ENCODE measurements around the gene NAP1L1.

Gene NAP1L1

GRCh38 chr12:76040461-76040860 is 44.0 kb downstream of the NAP1L1 start:
- no peak for DNase-seq (ENCODE audit: low read depth)

- DNase-seq (ENCODE audit: low read depth), result no peak
Observed at GRCh38 chr12:76038176-76038575, 46.3 kb downstream of the NAP1L1 start.

- DNase-seq (ENCODE audit: low read depth), result peak; percentile 39
Observed at GRCh38 chr12:76037130-76038103, 47.1 kb downstream of the NAP1L1 start.

GRCh38 chr12:76035045-76035444 is 49.4 kb downstream of the NAP1L1 start:
- DNase-seq (ENCODE audit: low read depth), result no peak

- no peak for DNase-seq (ENCODE audit: low read depth)
Observed at GRCh38 chr12:76033081-76034011, 51.1 kb downstream of the NAP1L1 start.

GRCh38 chr12:76032043-76032981 is 52.2 kb downstream of the NAP1L1 start:
- DNase-seq (ENCODE audit: low read depth), result no peak

GRCh38 chr12:76031414-76032042 is 53.0 kb downstream of the NAP1L1 start, which contains the start of gene PHLDA1:
Gene PHLDA1 (minus strand): TSS chr12:76031776.
- peak; percentile 77 for DNase-seq (ENCODE audit: low read depth)

- DNase-seq (ENCODE audit: low read depth), result no peak
Observed at GRCh38 chr12:76031081-76031413, 53.4 kb downstream of the NAP1L1 start.

GRCh38 chr12:76030341-76031080 is 54.0 kb downstream of the NAP1L1 start:
- DNase-seq (ENCODE audit: low read depth), result no peak

GRCh38 chr12:76029982-76030340 is 54.5 kb downstream of the NAP1L1 start:
- no peak for DNase-seq (ENCODE audit: low read depth)

GRCh38 chr12:76028571-76029277 is 55.8 kb downstream of the NAP1L1 start:
- no peak for DNase-seq (ENCODE audit: low read depth)

GRCh38 chr12:76026643-76027063 is 57.8 kb downstream of the NAP1L1 start:
- DNase-seq (ENCODE audit: low read depth), result no peak

- DNase-seq (ENCODE audit: low read depth), result no peak
Observed at GRCh38 chr12:76025601-76026575, 58.6 kb downstream of the NAP1L1 start.

- DNase-seq (ENCODE audit: low read depth), result peak; percentile 71
Observed at GRCh38 chr12:76024942-76025600, 59.4 kb downstream of the NAP1L1 start.

GRCh38 chr12:76024102-76024781 is 60.2 kb downstream of the NAP1L1 start:
- DNase-seq (ENCODE audit: low read depth), result no peak

GRCh38 chr12:76023069-76023690 is 61.3 kb downstream of the NAP1L1 start:
- DNase-seq (ENCODE audit: low read depth), result no peak

GRCh38 chr12:76022506-76022905 is 62.0 kb downstream of the NAP1L1 start:
- no peak for DNase-seq (ENCODE audit: low read depth)

Measured in GM04503 (cell line).